SH-SY5Y (cell line): ENCODE results near the gene KCNJ15.

Source experiments
- GATA2 ChIP-seq: IDR thresholded peaks from 2 replicates; pipeline ENCODE4 v1.6.1; 2011; ENCODE audit warnings: mild to moderate bottlenecking, low read depth, low read length
- GATA3 ChIP-seq: IDR thresholded peaks from 2 replicates; pipeline ENCODE4 v1.6.1; 2011; ENCODE audit warnings: low read depth, mild to moderate bottlenecking, low read length, moderate library complexity

DNA sequence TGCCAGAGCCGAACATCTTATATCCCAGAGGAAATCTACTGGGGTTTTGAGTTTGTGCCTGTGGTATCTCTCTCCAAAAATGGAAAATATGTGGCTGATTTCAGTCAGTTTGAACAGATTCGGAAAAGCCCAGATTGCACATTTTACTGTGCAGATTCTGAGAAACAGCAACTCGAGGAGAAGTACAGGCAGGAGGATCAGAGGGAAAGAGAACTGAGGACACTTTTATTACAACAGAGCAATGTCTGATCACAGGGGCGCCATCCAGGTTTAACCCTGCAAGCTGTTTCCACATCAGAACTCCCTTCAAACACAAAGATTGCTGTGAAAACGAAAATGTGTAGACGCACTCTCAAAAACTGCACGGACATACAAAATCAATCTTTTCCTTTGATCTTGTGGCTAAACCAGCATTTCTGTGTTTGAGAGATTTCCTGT lies 43.4 kb downstream of the KCNJ15 start:
- TF ChIP-seq GATA3 = no peak
- no peak for TF ChIP-seq GATA2
